A549 treated with DMSO at 1 μM for 4 hours (cell line): Measurements from ENCODE around the gene OR10A4. TPM values are rescaled to one million over a fixed set of nuclear protein-coding genes. Genes with fewer than 3 reads are reported as not detected.

ENCODE experiments used
- total RNA-seq: library from RNA; stranded (reverse); fragments of 200-300 nt; extraction: Qiagen RNA extraction; gene quantifications from 5 replicates; pipeline ENCODE4 v1.2.3, GENCODE V29; 2022; ENCODE audit warnings: low read depth

Gene OR10A4, protein sequence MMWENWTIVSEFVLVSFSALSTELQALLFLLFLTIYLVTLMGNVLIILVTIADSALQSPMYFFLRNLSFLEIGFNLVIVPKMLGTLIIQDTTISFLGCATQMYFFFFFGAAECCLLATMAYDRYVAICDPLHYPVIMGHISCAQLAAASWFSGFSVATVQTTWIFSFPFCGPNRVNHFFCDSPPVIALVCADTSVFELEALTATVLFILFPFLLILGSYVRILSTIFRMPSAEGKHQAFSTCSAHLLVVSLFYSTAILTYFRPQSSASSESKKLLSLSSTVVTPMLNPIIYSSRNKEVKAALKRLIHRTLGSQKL
- not detected in 5 replicates for total RNA-seq

DNA sequence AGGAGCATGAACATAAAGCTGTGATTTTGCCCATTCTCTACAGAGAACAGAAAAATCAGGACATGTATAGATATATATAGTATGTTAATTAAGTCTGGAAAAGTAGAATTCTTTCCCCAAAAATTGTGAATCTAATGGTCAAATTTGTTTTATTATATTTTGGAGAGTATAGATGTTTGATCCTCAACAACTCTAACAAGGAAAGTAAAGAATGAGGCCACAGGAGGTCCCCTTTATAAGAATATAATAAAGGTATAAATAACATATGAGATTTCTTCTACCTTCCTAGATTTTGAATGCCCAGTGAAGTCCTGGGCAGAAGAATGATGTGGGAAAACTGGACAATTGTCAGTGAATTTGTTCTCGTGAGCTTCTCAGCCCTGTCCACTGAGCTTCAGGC lies at the start of gene OR10A4:
Gene OR10A4, plus strand, starts transcription at position 301 of the 400 bp plus-strand sequence. Its CDS starts 23 bp downstream, at position 324.

DNA sequence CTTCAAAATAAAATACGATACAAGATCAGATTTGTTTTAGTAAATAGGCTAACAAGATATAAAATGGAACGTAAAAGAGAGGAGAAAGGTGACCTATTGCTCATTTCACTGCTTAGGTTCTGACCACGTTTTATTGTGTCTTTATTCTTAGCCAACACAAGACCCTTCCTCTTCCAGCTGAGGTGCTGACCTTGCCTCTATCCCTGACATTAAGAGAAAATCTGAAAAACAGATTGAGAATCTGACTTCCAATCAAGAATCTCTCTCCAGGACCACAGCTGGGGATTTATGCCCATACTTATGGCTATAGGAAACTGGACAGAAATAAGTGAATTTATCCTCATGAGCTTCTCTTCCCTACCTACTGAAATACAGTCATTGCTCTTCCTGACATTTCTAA lies 31.0 kb upstream of the OR10A4 start, which contains the start of gene OR10A5:
Gene OR10A5, plus strand, starts transcription at position 301 of the 400 bp plus-strand sequence. Its CDS starts 0 bp downstream, at position 301.

DNA sequence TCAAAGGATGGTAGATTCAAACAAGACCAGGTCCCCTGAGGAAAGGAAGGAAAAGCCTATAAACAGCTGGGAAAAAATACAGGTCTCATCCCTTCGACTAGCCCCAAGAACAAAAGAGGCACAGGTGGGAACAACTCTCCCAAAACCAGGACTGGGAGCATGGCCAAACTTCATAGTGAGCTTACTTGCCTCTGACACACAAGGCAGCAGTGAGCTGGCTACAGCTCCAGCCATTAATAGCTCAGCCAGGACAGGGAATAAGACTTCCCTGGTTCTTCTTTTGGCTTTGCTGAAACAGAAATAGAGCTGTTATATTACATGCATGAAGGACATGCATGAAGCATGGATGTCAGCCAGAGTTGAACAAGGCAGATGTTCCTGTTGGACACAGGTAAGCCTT lies 13.5 kb upstream of the OR10A4 start, which contains the start of gene OR10A2:
Gene OR10A2, plus strand, starts transcription at position 97 of the 400 bp plus-strand sequence. CDS start 6,698 bp downstream, outside the sequence.

DNA sequence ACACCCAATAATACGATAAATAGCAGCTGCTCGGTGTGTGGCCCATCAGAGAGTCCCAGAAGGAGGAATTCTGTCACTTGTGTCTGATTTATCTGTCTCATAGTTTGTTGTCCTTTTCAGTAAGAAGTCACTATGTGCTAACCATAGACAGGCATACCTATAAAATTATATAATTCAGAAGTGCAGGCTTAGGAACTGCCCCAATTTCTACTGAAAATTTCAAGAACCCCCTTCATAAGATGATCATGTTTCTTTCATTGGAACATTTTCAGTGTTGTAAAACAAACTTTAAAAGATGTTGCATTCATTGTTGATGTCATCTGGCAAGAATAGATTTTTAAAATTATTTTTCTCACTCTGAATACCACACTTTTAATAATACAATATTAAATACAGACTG lies 16.0 kb downstream of the OR10A4 start, which contains the start of gene OR2D2:
Gene OR2D2, minus strand, starts transcription at position 101 of the 400 bp plus-strand sequence. Its CDS starts 0 bp downstream, at position 101.

GRCh38 chr11:6920702-6921101 lies 44.3 kb downstream of the OR10A4 start, which contains the start of gene OR2D3:
OR2D3 (plus strand) TSS chr11:6921002; CDS start chr11:6921002, 0 bp downstream.

DNA sequence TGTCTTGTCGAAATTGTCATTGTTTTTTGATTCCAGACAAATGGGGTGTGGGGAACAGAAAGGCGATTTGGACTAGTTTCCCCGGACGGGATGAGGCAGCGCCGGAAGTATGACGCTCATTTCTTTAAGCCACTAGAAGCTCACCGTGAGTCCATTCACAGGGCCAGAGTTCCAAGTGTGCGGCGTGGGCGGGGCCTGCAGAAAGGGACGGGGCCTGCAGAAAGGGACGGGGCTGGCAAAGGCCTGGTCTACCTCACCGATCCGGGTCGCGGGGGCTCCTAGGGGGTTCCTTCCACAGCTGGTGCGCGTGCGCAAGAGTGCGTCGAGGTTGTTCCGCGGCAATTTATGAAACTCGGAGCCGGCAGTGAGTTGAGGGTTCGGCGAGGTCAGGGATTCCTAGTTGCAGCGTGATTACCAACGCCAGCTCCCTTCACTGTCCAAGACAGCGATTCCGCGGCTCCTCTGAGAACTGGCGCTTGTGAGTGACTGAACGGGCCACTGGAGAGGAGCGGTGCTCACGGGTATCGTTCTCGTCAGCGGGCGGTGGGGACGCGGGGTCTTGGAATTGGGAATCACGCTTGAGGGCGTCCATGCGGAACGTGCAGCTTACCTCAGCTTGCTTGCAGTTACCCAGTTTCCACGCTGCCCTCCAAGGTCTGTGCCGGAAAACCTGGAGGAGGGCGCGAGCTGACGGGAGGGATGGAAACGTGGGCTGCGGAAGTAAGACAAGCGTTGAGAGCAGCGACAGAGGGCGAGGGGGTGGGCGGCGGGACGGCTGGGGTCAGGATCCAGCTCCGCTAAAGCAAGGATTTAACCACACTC lies 50.0 kb downstream of the OR10A4 start, which contains the start of gene ZNF215:
Gene ZNF215, plus strand, starts transcription at position 219 of the 822 bp plus-strand sequence. CDS start 5,847 bp downstream, outside the sequence.

Other genes starting within 250 kb of the OR10A4 start
- gene DCHS1, start 220.8 kb upstream of the OR10A4 start, total RNA-seq = 0.11 to 0.16 TPM (median 0.14 TPM) in 5 replicates
- 96.4 to 125 TPM (median 98.2 TPM) in 5 replicates for gene MRPL17, start 193.3 kb upstream of the OR10A4 start, total RNA-seq
- gene OR2AG2, start 104.6 kb upstream of the OR10A4 start, total RNA-seq = 0.05 to 0.09 TPM (median 0.06 TPM) in 3 of 5 replicates, not detected in the others
- not detected in 5 replicates for gene OR2AG1, start 93.6 kb upstream of the OR10A4 start, total RNA-seq
- gene OR6A2, start 76.9 kb upstream of the OR10A4 start, total RNA-seq = not detected in 5 replicates
- gene OR10A5, start 30.9 kb upstream of the OR10A4 start, total RNA-seq = not detected in 5 replicates
- not detected in 5 replicates for gene OR10A2, start 13.6 kb upstream of the OR10A4 start, total RNA-seq
- gene OR2D2, start 15.9 kb downstream of the OR10A4 start, total RNA-seq = not detected in 5 replicates
- gene OR2D3, start 44.4 kb downstream of the OR10A4 start, total RNA-seq = not detected in 5 replicates
- 1.0 to 1.5 TPM (median 1.3 TPM) in 5 replicates for gene ZNF215, start 49.8 kb downstream of the OR10A4 start, total RNA-seq
- gene ZNF214, start 143.7 kb downstream of the OR10A4 start, total RNA-seq = 0.53 to 1.9 TPM (median 0.95 TPM) in 5 replicates
- not detected in 5 replicates for gene NLRP14, start 143.9 kb downstream of the OR10A4 start, total RNA-seq
- gene RBMXL2, start 212.4 kb downstream of the OR10A4 start, total RNA-seq = not detected in 5 replicates